Measurements from ENCODE around the gene CCN5.

The CCN5 gene

GRCh38 chr20:44703956-44704488 is 11.1 kb upstream of the CCN5 start:
- no peaks in the 10 kb centered on the region for H3K27me3 ChIP-seq (ENCODE audit: control insufficient read depth in 1 of 2, insufficient read depth in 2 of 2, low read length in 2 of 2)
- no peak overlapping the region for H3K4me3 ChIP-seq (ENCODE audit: low read depth in 1 of 2, low read length in 2 of 2)
- H3K9ac ChIP-seq (ENCODE audit: low read depth in 1 of 2, low read length in 2 of 2), result no peak overlapping the region
- peaks cover 0 to 4% of the 10 kb centered on the region in 2 donors for H3K4me1 ChIP-seq (ENCODE audit: control insufficient read depth in 1 of 2, insufficient read depth in 2 of 2, low read length in 2 of 2)
- no peaks in the 10 kb centered on the region for H3K36me3 ChIP-seq (ENCODE audit: control insufficient read depth in 1 of 2, insufficient read depth in 2 of 2, low read length in 2 of 2)
- H3K27ac ChIP-seq (ENCODE audit: low read depth, low read length), result no peak overlapping the region
- H3K9me3 ChIP-seq (ENCODE audit: control insufficient read depth in 1 of 2, low read length in 2 of 2), result no peaks in the 10 kb centered on the region

GRCh38 chr20:44704551-44704971 is 10.6 kb upstream of the CCN5 start:
- no peak overlapping the region for H3K9ac ChIP-seq (ENCODE audit: low read depth in 1 of 2, low read length in 2 of 2)

GRCh38 chr20:44705364-44706094 is 9.6 kb upstream of the CCN5 start:
- peaks cover 0 to 4% of the 10 kb centered on the region in 2 donors for H3K4me1 ChIP-seq (ENCODE audit: control insufficient read depth in 1 of 2, insufficient read depth in 2 of 2, low read length in 2 of 2)
- no peaks in the 10 kb centered on the region for H3K9me3 ChIP-seq (ENCODE audit: control insufficient read depth in 1 of 2, low read length in 2 of 2)
- H3K27ac ChIP-seq (ENCODE audit: low read depth, low read length), result no peak overlapping the region
- no peak overlapping the region for H3K4me3 ChIP-seq (ENCODE audit: low read depth in 1 of 2, low read length in 2 of 2)
- H3K36me3 ChIP-seq (ENCODE audit: control insufficient read depth in 1 of 2, insufficient read depth in 2 of 2, low read length in 2 of 2), result no peaks in the 10 kb centered on the region
- no peak overlapping the region for H3K9ac ChIP-seq (ENCODE audit: low read depth in 1 of 2, low read length in 2 of 2)
- no peaks in the 10 kb centered on the region for H3K27me3 ChIP-seq (ENCODE audit: control insufficient read depth in 1 of 2, insufficient read depth in 2 of 2, low read length in 2 of 2)

More at GRCh38 chr20:44704551-44704971, 10.6 kb upstream of the CCN5 start:
- Histone ChIP-seq H3K4me1 (ENCODE audit: control insufficient read depth in 1 of 2, insufficient read depth in 2 of 2, low read length in 2 of 2) (peaks cover 0 to 4% of the 10 kb centered on the region in 2 donors), H3K9me3 (ENCODE audit: control insufficient read depth in 1 of 2, low read length in 2 of 2) (no peaks in the 10 kb centered on the region), H3K4me3 (ENCODE audit: low read depth in 1 of 2, low read length in 2 of 2) (no peak overlapping the region), H3K27ac (ENCODE audit: low read depth, low read length) (no peak overlapping the region), H3K36me3 (ENCODE audit: control insufficient read depth in 1 of 2, insufficient read depth in 2 of 2, low read length in 2 of 2) (no peaks in the 10 kb centered on the region), H3K27me3 (ENCODE audit: control insufficient read depth in 1 of 2, insufficient read depth in 2 of 2, low read length in 2 of 2) (no peaks in the 10 kb centered on the region)

GRCh38 chr20:44706301-44707017 is 8.7 kb upstream of the CCN5 start:
- Histone ChIP-seq H3K27ac (ENCODE audit: low read depth, low read length) (no peak overlapping the region), H3K9ac (ENCODE audit: low read depth in 1 of 2, low read length in 2 of 2) (no peak overlapping the region), H3K4me1 (ENCODE audit: control insufficient read depth in 1 of 2, insufficient read depth in 2 of 2, low read length in 2 of 2) (peaks cover 0 to 4% of the 10 kb centered on the region in 2 donors), H3K9me3 (ENCODE audit: control insufficient read depth in 1 of 2, low read length in 2 of 2) (no peaks in the 10 kb centered on the region), H3K36me3 (ENCODE audit: control insufficient read depth in 1 of 2, insufficient read depth in 2 of 2, low read length in 2 of 2) (no peaks in the 10 kb centered on the region), H3K4me3 (ENCODE audit: low read depth in 1 of 2, low read length in 2 of 2) (no peak overlapping the region), H3K27me3 (ENCODE audit: control insufficient read depth in 1 of 2, insufficient read depth in 2 of 2, low read length in 2 of 2) (no peaks in the 10 kb centered on the region)

GRCh38 chr20:44707018-44707579 is 8.1 kb upstream of the CCN5 start:
- Histone ChIP-seq H3K27ac (ENCODE audit: low read depth, low read length) (no peak overlapping the region), H3K9me3 (ENCODE audit: control insufficient read depth in 1 of 2, low read length in 2 of 2) (no peaks in the 10 kb centered on the region), H3K4me1 (ENCODE audit: control insufficient read depth in 1 of 2, insufficient read depth in 2 of 2, low read length in 2 of 2) (no peaks in the 10 kb centered on the region), H3K36me3 (ENCODE audit: control insufficient read depth in 1 of 2, insufficient read depth in 2 of 2, low read length in 2 of 2) (no peaks in the 10 kb centered on the region), H3K4me3 (ENCODE audit: low read depth in 1 of 2, low read length in 2 of 2) (no peak overlapping the region), H3K9ac (ENCODE audit: low read depth in 1 of 2, low read length in 2 of 2) (no peak overlapping the region), H3K27me3 (ENCODE audit: control insufficient read depth in 1 of 2, insufficient read depth in 2 of 2, low read length in 2 of 2) (no peaks in the 10 kb centered on the region)

GRCh38 chr20:44709380-44709779 is 5.8 kb upstream of the CCN5 start:
- Histone ChIP-seq H3K4me1 (ENCODE audit: control insufficient read depth in 1 of 2, insufficient read depth in 2 of 2, low read length in 2 of 2) (peaks cover 3 to 4% of the 10 kb centered on the region in 2 donors), H3K36me3 (ENCODE audit: control insufficient read depth in 1 of 2, insufficient read depth in 2 of 2, low read length in 2 of 2) (no peaks in the 10 kb centered on the region), H3K27me3 (ENCODE audit: control insufficient read depth in 1 of 2, insufficient read depth in 2 of 2, low read length in 2 of 2) (no peaks in the 10 kb centered on the region), H3K27ac (ENCODE audit: low read depth, low read length) (no peak overlapping the region), H3K9me3 (ENCODE audit: control insufficient read depth in 1 of 2, low read length in 2 of 2) (no peaks in the 10 kb centered on the region), H3K4me3 (ENCODE audit: low read depth in 1 of 2, low read length in 2 of 2) (no peak overlapping the region), H3K9ac (ENCODE audit: low read depth in 1 of 2, low read length in 2 of 2) (no peak overlapping the region)

GRCh38 chr20:44709797-44710196 is 5.4 kb upstream of the CCN5 start:
- H3K4me3 ChIP-seq (ENCODE audit: low read depth in 1 of 2, low read length in 2 of 2), result no peak overlapping the region
- H3K4me1 ChIP-seq (ENCODE audit: control insufficient read depth in 1 of 2, insufficient read depth in 2 of 2, low read length in 2 of 2), result peaks cover 7 to 8% of the 10 kb centered on the region in 2 donors
- H3K36me3 ChIP-seq (ENCODE audit: control insufficient read depth in 1 of 2, insufficient read depth in 2 of 2, low read length in 2 of 2), result no peaks in the 10 kb centered on the region
- no peaks in the 10 kb centered on the region for H3K9me3 ChIP-seq (ENCODE audit: control insufficient read depth in 1 of 2, low read length in 2 of 2)
- no peaks in the 10 kb centered on the region for H3K27me3 ChIP-seq (ENCODE audit: control insufficient read depth in 1 of 2, insufficient read depth in 2 of 2, low read length in 2 of 2)
- H3K9ac ChIP-seq (ENCODE audit: low read depth in 1 of 2, low read length in 2 of 2), result no peak overlapping the region
- no peak overlapping the region for H3K27ac ChIP-seq (ENCODE audit: low read depth, low read length)

GRCh38 chr20:44711237-44711636 is 3.9 kb upstream of the CCN5 start:
- no peak overlapping the region for H3K4me3 ChIP-seq (ENCODE audit: low read depth in 1 of 2, low read length in 2 of 2)
- no peaks in the 10 kb centered on the region for H3K36me3 ChIP-seq (ENCODE audit: control insufficient read depth in 1 of 2, insufficient read depth in 2 of 2, low read length in 2 of 2)
- H3K27me3 ChIP-seq (ENCODE audit: control insufficient read depth in 1 of 2, insufficient read depth in 2 of 2, low read length in 2 of 2), result no peaks in the 10 kb centered on the region
- H3K9me3 ChIP-seq (ENCODE audit: control insufficient read depth in 1 of 2, low read length in 2 of 2), result no peaks in the 10 kb centered on the region
- peaks cover 10 to 11% of the 10 kb centered on the region in 2 donors for H3K4me1 ChIP-seq (ENCODE audit: control insufficient read depth in 1 of 2, insufficient read depth in 2 of 2, low read length in 2 of 2)
- no peak overlapping the region for H3K9ac ChIP-seq (ENCODE audit: low read depth in 1 of 2, low read length in 2 of 2)
- no peak overlapping the region for H3K27ac ChIP-seq (ENCODE audit: low read depth, low read length)

GRCh38 chr20:44714102-44714700 is 968 bp upstream of the CCN5 start:
- H3K9me3 ChIP-seq (ENCODE audit: control insufficient read depth in 1 of 2, low read length in 2 of 2), result no peaks in the 10 kb centered on the region
- H3K27me3 ChIP-seq (ENCODE audit: control insufficient read depth in 1 of 2, insufficient read depth in 2 of 2, low read length in 2 of 2), result no peaks in the 10 kb centered on the region
- H3K36me3 ChIP-seq (ENCODE audit: control insufficient read depth in 1 of 2, insufficient read depth in 2 of 2, low read length in 2 of 2), result no peaks in the 10 kb centered on the region
- no peak overlapping the region for H3K9ac ChIP-seq (ENCODE audit: low read depth in 1 of 2, low read length in 2 of 2)
- H3K4me3 ChIP-seq (ENCODE audit: low read depth in 1 of 2, low read length in 2 of 2), result no peak overlapping the region
- H3K4me1 ChIP-seq (ENCODE audit: control insufficient read depth in 1 of 2, insufficient read depth in 2 of 2, low read length in 2 of 2), result peaks cover 10 to 11% of the 10 kb centered on the region in 2 donors
- H3K27ac ChIP-seq (ENCODE audit: low read depth, low read length), result no peak overlapping the region
